ENCODE data around the gene EPB41.

DNA sequence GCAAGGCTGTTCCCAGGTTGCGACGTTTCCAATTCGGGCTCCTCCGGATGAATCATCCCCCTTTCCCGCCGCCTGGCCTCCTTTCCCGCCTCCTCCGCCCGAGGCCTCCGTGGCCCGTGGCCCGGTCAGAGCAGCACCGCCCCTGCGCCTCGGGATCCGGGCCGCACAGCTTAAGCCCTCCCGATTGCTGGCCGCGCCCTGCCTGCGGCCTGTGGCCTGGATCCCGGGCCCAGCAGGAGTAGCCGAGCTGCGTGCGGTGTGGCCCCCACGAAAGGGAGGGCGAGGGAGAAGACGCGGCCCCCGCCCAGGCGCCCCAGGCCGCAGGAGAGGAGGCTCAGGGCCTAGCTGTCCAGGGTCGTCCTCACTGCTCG is 208.3 kb downstream of the EPB41 start:
- no peak for TF ChIP-seq ZNF514 (tag by site-specific recombination; IDR thresholded peaks at IDR 0.05)
- TF ChIP-seq, protein P1, sequence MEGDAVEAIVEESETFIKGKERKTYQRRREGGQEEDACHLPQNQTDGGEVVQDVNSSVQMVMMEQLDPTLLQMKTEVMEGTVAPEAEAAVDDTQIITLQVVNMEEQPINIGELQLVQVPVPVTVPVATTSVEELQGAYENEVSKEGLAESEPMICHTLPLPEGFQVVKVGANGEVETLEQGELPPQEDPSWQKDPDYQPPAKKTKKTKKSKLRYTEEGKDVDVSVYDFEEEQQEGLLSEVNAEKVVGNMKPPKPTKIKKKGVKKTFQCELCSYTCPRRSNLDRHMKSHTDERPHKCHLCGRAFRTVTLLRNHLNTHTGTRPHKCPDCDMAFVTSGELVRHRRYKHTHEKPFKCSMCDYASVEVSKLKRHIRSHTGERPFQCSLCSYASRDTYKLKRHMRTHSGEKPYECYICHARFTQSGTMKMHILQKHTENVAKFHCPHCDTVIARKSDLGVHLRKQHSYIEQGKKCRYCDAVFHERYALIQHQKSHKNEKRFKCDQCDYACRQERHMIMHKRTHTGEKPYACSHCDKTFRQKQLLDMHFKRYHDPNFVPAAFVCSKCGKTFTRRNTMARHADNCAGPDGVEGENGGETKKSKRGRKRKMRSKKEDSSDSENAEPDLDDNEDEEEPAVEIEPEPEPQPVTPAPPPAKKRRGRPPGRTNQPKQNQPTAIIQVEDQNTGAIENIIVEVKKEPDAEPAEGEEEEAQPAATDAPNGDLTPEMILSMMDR (tag by site-specific recombination; IDR thresholded peaks at IDR 0.05): no peak
- no peak for TF ChIP-seq ZNF175 (tag by site-specific recombination; IDR thresholded peaks at IDR 0.05)
- TF ChIP-seq ZNF704 (tag by site-specific recombination; IDR thresholded peaks at IDR 0.05): no peak
- no peak for TF ChIP-seq ZNF473 (tag by site-specific recombination; IDR thresholded peaks at IDR 0.05)
- TF ChIP-seq ZSCAN30 (tag by site-specific recombination; IDR thresholded peaks at IDR 0.05): no peak
- no peak for TF ChIP-seq ZBTB7A (tag by site-specific recombination; IDR thresholded peaks at IDR 0.05; ENCODE audit: low read depth)
